HepG2 (cell line): Measurements from ENCODE around the gene RBM18. TPM values are rescaled to one million over a fixed set of nuclear protein-coding genes. Genes with fewer than 3 reads are reported as not detected.

ENCODE experiments used
- ATAC-seq: fragments of 200-7000 bp; cut with Tn5 transposase; 3 replicates; pipeline ENCODE4 v1.9.1; 2020; ENCODE audit warnings: mild to moderate bottlenecking, moderate library complexity
- BruUV-seq: library from RNA; stranded (reverse); fragments of 400-500 nt; replicated peaks from 2 replicates; lab custom pipeline; 2021; lab: Mats Ljungman, UMichigan
- CTCF ChIA-PET: fragments of 300-600 bp; formaldehyde crosslinking; extraction: SDS; loops from one replicate; lab custom pipeline; 2021; ENCODE audit warnings: low total read pairs, inconsistent platforms, low intra/inter-chr PET ratio; lab: Yijun Ruan, JAX
- POLR2A ChIA-PET: fragments of 350-600 bp; sonication (Branson Sonifier 250); formaldehyde crosslinking; loops from one replicate; lab custom pipeline; 2020; ENCODE audit warnings: antibody characterized with exemption, inconsistent platforms; lab: Yijun Ruan, JAX
- DNase-seq: peaks from one replicate; pipeline ENCODE4 v3.0.0-alpha.2; 2015; ENCODE audit warnings: low spot score
- FAIRE-seq: peaks from 3 replicates; lab custom pipeline; 2011; peaks lifted over from hg19 to GRCh38; lab: Jason Lieb, UNC
- H2AFZ ChIP-seq: one replicate; pipeline ENCODE4 v1.6.1; 2011; ENCODE audit warnings: low read length, inconsistent platforms
- H3K27ac ChIP-seq: fragments of 300-600 bp; 3 replicates; pipeline ENCODE4 v1.8.0; 2011; ENCODE audit warnings: mixed run types, mild to moderate bottlenecking, mixed read lengths, low read length, inconsistent platforms; ENCODE audit not compliant: insufficient read depth; ENCODE audit errors: extremely low read length
- H3K27me3 ChIP-seq, 2 experiments: fragments of 200-600 bp in 1 of 2; 2 replicates in 1 of 2; 3 replicates in 1 of 2; pipeline versions ENCODE4 v1.6.0 to v1.8.0; 2011; ENCODE audit warnings: low read length in 2 of 2, mild to moderate bottlenecking in 2 of 2, moderate library complexity in 2 of 2, inconsistent platforms in 1 of 2; ENCODE audit not compliant: insufficient read depth in 2 of 2, control insufficient read depth in 1 of 2
- H3K36me3 ChIP-seq, 2 experiments: fragments of 200-600 bp in 1 of 2; replicated peaks in 1 of 2; 2 replicates in 1 of 2; 3 replicates in 1 of 2; pipeline versions ENCODE4 v1.5.1 to v1.8.0; 2011; ENCODE audit warnings: low read length in 2 of 2, inconsistent platforms in 1 of 2; ENCODE audit not compliant: insufficient read depth in 2 of 2, control insufficient read depth in 1 of 2
- H3K4me1 ChIP-seq: 2 replicates; pipeline ENCODE4 v1.5.1; 2012; ENCODE audit warnings: low read length, inconsistent platforms; ENCODE audit not compliant: insufficient read depth
- H3K4me2 ChIP-seq: 2 replicates; pipeline ENCODE4 v1.6.0; 2011; ENCODE audit warnings: low read depth, low read length, inconsistent platforms
- H3K4me3 ChIP-seq, 3 experiments: fragments of 200-600 bp in 1 of 3; sonication (generic), shearing (Covaris generic) in 1 of 3; replicated peaks in 1 of 3; 2 replicates each; pipeline ENCODE4 v1.5.1; 2011 to 2016; ENCODE audit warnings: low read length in 3 of 3, inconsistent platforms in 2 of 3, low read depth in 2 of 3, mild to moderate bottlenecking in 2 of 3, control low read depth in 1 of 3, mixed read lengths in 1 of 3; ENCODE audit not compliant: insufficient read depth in 1 of 3
- H3K79me2 ChIP-seq: one replicate; pipeline ENCODE4 v1.6.1; 2011; ENCODE audit warnings: low read length, inconsistent platforms; ENCODE audit not compliant: insufficient read depth
- H3K9ac ChIP-seq: 2 replicates; pipeline ENCODE4 v1.6.0; 2011; ENCODE audit warnings: mild to moderate bottlenecking, low read depth, low read length, inconsistent platforms; ENCODE audit not compliant: insufficient read depth
- H3K9me3 ChIP-seq: 2 replicates; pipeline ENCODE4 v1.5.1; 2012; ENCODE audit warnings: mild to moderate bottlenecking, low read length
- H4K20me1 ChIP-seq: 2 replicates; pipeline ENCODE4 v1.6.0; 2011; ENCODE audit warnings: inconsistent platforms, mild to moderate bottlenecking, low read length, moderate library complexity; ENCODE audit not compliant: insufficient read depth
- CBX5 ChIP-seq: sonication (generic); formaldehyde crosslinking; IDR thresholded peaks from 2 replicates; pipeline ENCODE4 v1.4.0; 2020; ENCODE audit warnings: missing genetic modification reagents, borderline replicate concordance
- CREM ChIP-seq, 2 experiments: sonication (generic) in 1 of 2; formaldehyde crosslinking in 1 of 2; IDR thresholded peaks; 2 replicates each; pipeline versions ENCODE4 v1.4.0 to v1.6.1; 2016 to 2020; ENCODE audit warnings: antibody characterized with exemption in 1 of 2, mild to moderate bottlenecking in 1 of 2, missing genetic modification reagents in 1 of 2
- HOXA7 ChIP-seq: sonication (generic); formaldehyde crosslinking; IDR thresholded peaks from 2 replicates; pipeline ENCODE4 v1.8.1; 2022; ENCODE audit warnings: mild to moderate bottlenecking, missing genetic modification reagents, moderate library complexity
- KDM3A ChIP-seq: IDR thresholded peaks from 2 replicates; pipeline ENCODE4 v1.6.1; 2018; ENCODE audit warnings: low read depth, missing compliant biosample characterization
- MTF2 ChIP-seq: sonication (generic); formaldehyde crosslinking; IDR thresholded peaks from 2 replicates; pipeline ENCODE4 v1.5.0; 2020; ENCODE audit warnings: missing genetic modification reagents, borderline replicate concordance
- RFX1 ChIP-seq: fragments of 450-650 bp; IDR thresholded peaks from 2 replicates; pipeline ENCODE4 v1.6.1; 2017
- SP1 ChIP-seq, 2 experiments: fragments of 450-650 bp in 1 of 2; sonication (generic) in 1 of 2; formaldehyde crosslinking in 1 of 2; IDR thresholded peaks; 2 replicates each; pipeline versions ENCODE4 v1.4.0 to v1.6.1; 2016 to 2020; ENCODE audit warnings: missing genetic modification reagents in 1 of 2
- ZBTB3 ChIP-seq: sonication (generic); formaldehyde crosslinking; IDR thresholded peaks from 2 replicates; pipeline ENCODE4 v1.4.0; 2020; ENCODE audit warnings: low read depth, mild to moderate bottlenecking, moderate library complexity, missing genetic modification reagents, borderline replicate concordance
- ZNF10 ChIP-seq: sonication (generic); formaldehyde crosslinking; IDR thresholded peaks from 2 replicates; pipeline ENCODE4 v1.4.0; 2020; ENCODE audit warnings: mild to moderate bottlenecking, low read depth, missing genetic modification reagents, borderline replicate concordance
- ZNF543 ChIP-seq: sonication (generic); formaldehyde crosslinking; IDR thresholded peaks from 2 replicates; pipeline ENCODE4 v1.4.0; 2020; ENCODE audit warnings: mild to moderate bottlenecking, missing genetic modification reagents
- ZNF558 ChIP-seq: sonication (generic); formaldehyde crosslinking; IDR thresholded peaks from 2 replicates; pipeline ENCODE4 v1.9.0; 2022; ENCODE audit warnings: mild to moderate bottlenecking, missing genetic modification reagents, borderline replicate concordance
- ZNF629 ChIP-seq: sonication (generic); formaldehyde crosslinking; conservative IDR thresholded peaks from 2 replicates; pipeline ENCODE4 v1.5.0; 2020; ENCODE audit warnings: missing genetic modification reagents
- WGBS: methylation state at CpG from one replicate; pipeline ENCODE4 v1.1.6; 2017; ENCODE audit warnings: low lambda C conversion rate; 5-methylcytosine and 5-hydroxymethylcytosine counted together
- in situ Hi-C: cut with HindIII; loops from 2 replicates; pipeline ENCODE4 v1.10.0; 2017; ENCODE audit warnings: low pct_unique_long_range_greater_than_20kb; ENCODE audit not compliant: extremely low pct_ligation_motif_present
- intact Hi-C: fragments of 100-400 bp; cut with micrococcal nuclease; formaldehyde crosslinking; loops from one replicate; pipeline ENCODE4 v1.10.0; 2022; ENCODE audit not compliant: unreplicated experiment
- polyA plus RNA-seq, 8 experiments: library from polyadenylated mRNA; depleted of rRNA in 3 of 8; stranded (reverse) in 7 of 8; unstranded in 1 of 8; fragments of >200 nt; fragmentation: Illumina TruSeq in 4 of 8; extraction: Trizol in 4 of 8; gene quantifications; 2 replicates each; pipeline versions ENCODE4 v1.2.1 to v1.2.3, GENCODE V29; 2011 to 2016; ENCODE audit warnings: low read depth in 4 of 8, missing spikeins in 1 of 8, mixed read lengths in 1 of 8; ENCODE audit not compliant: insufficient read depth in 1 of 8
- total RNA-seq, 5 experiments: library from RNA; depleted of rRNA; stranded (reverse); fragments of >200 nt; fragmentation: Illumina TruSeq; extraction: Trizol; gene quantifications; 2 replicates each; pipeline ENCODE4 v1.2.3, GENCODE V29; 2016; ENCODE audit warnings: low read depth in 1 of 5
- TF ChIP-seq, protein P1 (sequence below): sonication (generic); formaldehyde crosslinking; IDR thresholded peaks from 2 replicates; pipeline ENCODE4 v1.4.0; 2020; ENCODE audit warnings: mild to moderate bottlenecking, missing genetic modification reagents
- TF ChIP-seq, protein P2 (sequence below): sonication (generic); formaldehyde crosslinking; conservative IDR thresholded peaks from 2 replicates; pipeline ENCODE4 v1.4.0; 2020; ENCODE audit warnings: missing genetic modification reagents

Gene RBM18
- total and polyA plus RNA-seq, 2 of the 13 experiments (the other 11 are each of a cell fraction or from before 2014, with no cell fraction given) = 12.6 to 16.6 TPM

DNA sequence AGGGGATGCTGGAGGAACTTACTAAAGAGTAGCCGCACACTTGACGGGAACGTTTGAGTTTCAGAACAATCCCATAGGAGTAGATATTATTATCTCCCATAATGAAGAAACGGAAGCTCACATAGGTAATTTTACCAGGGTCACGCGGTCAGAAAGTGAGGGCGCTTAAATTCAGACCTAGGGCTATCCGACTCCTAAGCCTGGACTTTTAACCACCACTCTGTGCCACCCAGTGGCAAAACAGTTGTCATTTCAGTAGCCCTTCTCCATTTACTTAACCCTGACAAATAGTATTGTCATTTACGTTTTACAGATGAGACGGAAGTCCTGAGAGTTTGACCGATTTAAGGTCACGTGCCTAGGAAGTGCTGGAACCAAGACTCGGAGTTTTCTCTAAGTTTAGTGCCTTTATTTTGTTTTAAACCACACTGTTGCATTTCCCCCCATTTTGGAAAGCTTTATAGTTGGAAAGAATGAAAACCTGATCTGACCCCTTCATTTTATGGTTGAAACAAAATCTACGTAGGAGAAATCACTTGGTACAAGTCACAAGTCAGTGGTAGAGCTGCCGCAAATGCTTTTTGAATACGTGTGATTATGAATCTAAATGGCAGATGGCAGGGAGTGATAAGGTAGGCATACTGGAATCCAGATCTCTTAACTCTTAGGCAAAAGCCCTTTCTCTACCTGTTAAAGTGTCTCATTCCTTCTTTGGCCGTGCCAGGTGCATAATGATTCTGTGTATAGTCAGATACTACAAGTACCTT, 692 bp upstream of the RBM18 start (continued):
- TF ChIP-seq SP1 (IDR thresholded peaks at IDR 0.05) (no peak), SP1 (CRISPR knock-in tag; IDR thresholded peaks at IDR 0.05) (no peak), RFX1 (no peak), HOXA7 (no peak), MTF2 (CRISPR knock-in tag) (no peak), CREM (IDR thresholded peaks at IDR 0.05) (peak; percentile 68; the same call in 1 of the 2 replicates), CREM (CRISPR knock-in tag; IDR thresholded peaks at IDR 0.05) (no peak), CBX5 (no peak), ZNF10 (CRISPR knock-in tag) (no peak), ZNF543 (CRISPR knock-in tag) (no peak), KDM3A (CRISPR knock-in tag) (no peak), ZBTB3 (CRISPR knock-in tag) (no peak)
- TF ChIP-seq, protein P1, sequence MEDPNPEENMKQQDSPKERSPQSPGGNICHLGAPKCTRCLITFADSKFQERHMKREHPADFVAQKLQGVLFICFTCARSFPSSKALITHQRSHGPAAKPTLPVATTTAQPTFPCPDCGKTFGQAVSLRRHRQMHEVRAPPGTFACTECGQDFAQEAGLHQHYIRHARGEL = no peak

DNA sequence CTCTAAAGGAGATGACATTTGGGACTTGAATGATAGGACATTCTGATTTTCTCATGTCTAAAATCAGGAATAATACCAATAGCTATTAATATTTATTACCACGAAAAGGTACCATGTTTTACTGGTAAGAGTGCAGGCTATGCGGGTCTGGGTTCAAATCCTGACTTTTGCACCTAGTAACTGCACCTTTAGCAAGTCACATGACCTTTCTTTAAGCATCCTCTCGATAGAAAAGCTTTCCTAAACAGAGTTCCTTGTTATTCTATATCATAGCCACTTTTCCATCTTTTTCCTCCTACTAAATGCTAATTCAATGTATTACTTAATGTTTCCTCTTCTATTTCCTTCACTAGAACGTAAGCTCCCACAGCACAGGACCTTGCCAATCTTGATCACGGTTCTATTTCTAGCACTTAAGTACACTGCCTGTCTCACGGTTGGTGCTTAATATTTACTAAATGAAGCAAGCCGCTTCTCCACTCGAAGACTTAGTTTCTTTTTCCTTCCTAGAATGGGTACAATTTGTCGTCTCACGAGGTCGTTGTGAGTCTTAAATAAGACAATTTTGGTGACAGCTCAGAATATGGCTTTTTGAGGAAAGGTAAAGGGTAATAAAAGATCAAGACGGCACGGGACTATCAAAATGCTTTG, 816 bp downstream of the RBM18 start:
- DNase-seq = no peak

More for the DNA sequence above, 816 bp downstream of the RBM18 start:
- FAIRE-seq (no peak), ATAC-seq (no peak)
- H3K36me3 ChIP-seq = peaks cover 4 to 5% of the 10 kb centered on the region in 2 experiments; a peak in 3 of 5 replicates
- peaks cover 44% of the 10 kb centered on the region for H3K4me1 ChIP-seq
- WGBS = 6% methylated on average over 13 of the region's 13 CpGs
- in situ Hi-C loops = no loop called here
- ChIA-PET CTCF (interaction anchor here (1.8 kb wide), 1 partner anchor 139 kb away, joined by 7 read pairs; no protein-coding TSS in a partner anchor), POLR2A (interaction anchor here (0.7 to 2.0 kb wide), 10 partner anchors 12 to 677 kb away, joined by 3 to 16 read pairs (median 4); partner anchors contain the start of gene RABGAP1)
- H3K9me3 ChIP-seq = no peaks in the 10 kb centered on the region
- TF ChIP-seq ZNF558 (CRISPR knock-in tag) (0 out of 2 replicates have a peak, but pooled peaks have one; percentile 1), ZNF629 (CRISPR knock-in tag) (0 out of 2 replicates have a peak, but pooled peaks have one; percentile 21)
- TF ChIP-seq, protein P2, sequence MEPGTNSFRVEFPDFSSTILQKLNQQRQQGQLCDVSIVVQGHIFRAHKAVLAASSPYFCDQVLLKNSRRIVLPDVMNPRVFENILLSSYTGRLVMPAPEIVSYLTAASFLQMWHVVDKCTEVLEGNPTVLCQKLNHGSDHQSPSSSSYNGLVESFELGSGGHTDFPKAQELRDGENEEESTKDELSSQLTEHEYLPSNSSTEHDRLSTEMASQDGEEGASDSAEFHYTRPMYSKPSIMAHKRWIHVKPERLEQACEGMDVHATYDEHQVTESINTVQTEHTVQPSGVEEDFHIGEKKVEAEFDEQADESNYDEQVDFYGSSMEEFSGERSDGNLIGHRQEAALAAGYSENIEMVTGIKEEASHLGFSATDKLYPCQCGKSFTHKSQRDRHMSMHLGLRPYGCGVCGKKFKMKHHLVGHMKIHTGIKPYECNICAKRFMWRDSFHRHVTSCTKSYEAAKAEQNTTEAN (CRISPR knock-in tag) = no peak
- H3K79me2 ChIP-seq = peaks cover 46% of the 10 kb centered on the region
- peak overlapping the region; percentile 84 for H3K27ac ChIP-seq
- peak overlapping the region; percentile 69 to 83 (median 75) for H3K4me3 ChIP-seq
- H3K9ac ChIP-seq = peak overlapping the region; percentile 83
- BruUV-seq = no TSS peak
- H3K27me3 ChIP-seq = no peaks in the 10 kb centered on the region; a peak in 1 of 5 replicates
- peak overlapping the region; percentile 91 for H3K4me2 ChIP-seq
- intact Hi-C loops = loop anchor here (5.0 kb wide), 3 partner anchors 77 to 167 kb away; no protein-coding TSS in a partner anchor
- no peaks in the 10 kb centered on the region for H4K20me1 ChIP-seq
- no peak overlapping the region for H2AFZ ChIP-seq
